ENCODE measurements around the gene CDK18.

GRCh38 chr1:205474571-205474970 lies 29.9 kb upstream of the CDK18 start:
- TF ChIP-seq ZNF311 (CRISPR knock-in tag; IDR thresholded peaks at IDR 0.05), result no peak
- TF ChIP-seq MXI1 (IDR thresholded peaks at IDR 0.05; ENCODE audit: low read depth, low read length), result no peak
- TF ChIP-seq ZFP36 (IDR thresholded peaks at IDR 0.05; ENCODE audit: low read depth, low read length, partially characterized antibody), result no peak
- no peak for TF ChIP-seq THAP7 (CRISPR knock-in tag; IDR thresholded peaks at IDR 0.05)
- TF ChIP-seq, protein P1, sequence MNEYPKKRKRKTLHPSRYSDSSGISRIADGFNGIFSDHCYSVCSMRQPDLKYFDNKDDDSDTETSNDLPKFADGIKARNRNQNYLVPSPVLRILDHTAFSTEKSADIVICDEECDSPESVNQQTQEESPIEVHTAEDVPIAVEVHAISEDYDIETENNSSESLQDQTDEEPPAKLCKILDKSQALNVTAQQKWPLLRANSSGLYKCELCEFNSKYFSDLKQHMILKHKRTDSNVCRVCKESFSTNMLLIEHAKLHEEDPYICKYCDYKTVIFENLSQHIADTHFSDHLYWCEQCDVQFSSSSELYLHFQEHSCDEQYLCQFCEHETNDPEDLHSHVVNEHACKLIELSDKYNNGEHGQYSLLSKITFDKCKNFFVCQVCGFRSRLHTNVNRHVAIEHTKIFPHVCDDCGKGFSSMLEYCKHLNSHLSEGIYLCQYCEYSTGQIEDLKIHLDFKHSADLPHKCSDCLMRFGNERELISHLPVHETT (CRISPR knock-in tag; conservative IDR thresholded peaks at IDR 0.05 in 1 of 2, IDR thresholded peaks at IDR 0.05 in 1 of 2), result no peak
- no peak for TF ChIP-seq GABPA (tag; conservative IDR thresholded peaks at IDR 0.05; ENCODE audit: low read depth)
- TF ChIP-seq CEBPB (tag; IDR thresholded peaks at IDR 0.05), result no peak
- TF ChIP-seq PBX2 (CRISPR knock-in tag; IDR thresholded peaks at IDR 0.05; ENCODE audit: low read depth), result no peak
- TF ChIP-seq PBX2 (tag; conservative IDR thresholded peaks at IDR 0.05; ENCODE audit: low read depth), result no peak
